Stimulated activated CD8-positive, alpha-beta memory T cell treated with anti-CD3 and anti-CD28 coated beads, Interleukin-4, amount 100 ng/mL, for 4 hours (primary cell): ENCODE measurements around the gene NUDT3.
"Not testable (repeated sequence)": the region's sequence is repeated elsewhere in the genome, so short reads cannot be mapped to it uniquely, and the experiment has no call there.

Experiments
- DNase-seq, 2 donors: peaks; one replicate each; pipeline ENCODE4 v3.0.0-alpha.2; 2020; ENCODE audit warnings: low read depth in 2 of 2, low spot score in 1 of 2

NUDT3 gene

DNA sequence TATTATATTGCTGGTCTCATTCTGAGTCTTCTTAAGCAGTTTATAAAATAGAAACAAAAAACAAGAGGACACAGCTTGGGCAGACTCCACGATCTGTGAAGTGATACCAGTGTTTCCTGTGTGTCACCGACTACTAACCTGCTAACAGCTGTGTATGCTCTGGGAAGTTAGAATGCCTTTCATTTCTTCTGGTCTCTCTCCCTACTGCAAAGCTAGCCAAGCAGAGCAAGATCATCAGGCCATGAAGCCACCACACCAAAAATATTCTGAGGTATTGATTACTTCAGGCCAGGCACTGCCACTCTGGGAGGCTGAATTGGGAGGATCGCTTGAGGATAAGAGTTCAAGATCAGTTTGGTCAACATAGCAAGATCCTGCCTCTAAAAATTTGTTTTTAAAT is 96.7 kb downstream of the NUDT3 start:
- no peak for DNase-seq

DNA sequence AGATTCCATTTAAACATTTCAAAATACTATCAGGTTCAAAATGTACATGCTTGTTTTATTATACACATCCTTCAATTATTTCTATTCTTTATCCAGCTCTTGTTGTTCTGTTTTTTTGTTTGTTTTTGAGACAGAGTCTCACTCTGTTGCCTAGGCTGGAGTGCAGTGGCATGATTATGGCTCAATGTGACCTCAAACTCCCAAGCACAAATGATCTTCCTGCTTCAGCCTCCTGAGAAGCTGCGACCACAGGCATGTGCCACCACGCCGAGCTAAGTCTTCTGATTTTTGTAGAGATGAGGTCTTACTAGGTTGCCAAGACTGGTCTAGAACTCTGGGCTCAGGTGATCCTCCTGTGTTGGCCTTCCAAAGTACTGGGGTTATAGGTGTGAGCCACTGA is 99.5 kb downstream of the NUDT3 start:
- no peak for DNase-seq

DNA sequence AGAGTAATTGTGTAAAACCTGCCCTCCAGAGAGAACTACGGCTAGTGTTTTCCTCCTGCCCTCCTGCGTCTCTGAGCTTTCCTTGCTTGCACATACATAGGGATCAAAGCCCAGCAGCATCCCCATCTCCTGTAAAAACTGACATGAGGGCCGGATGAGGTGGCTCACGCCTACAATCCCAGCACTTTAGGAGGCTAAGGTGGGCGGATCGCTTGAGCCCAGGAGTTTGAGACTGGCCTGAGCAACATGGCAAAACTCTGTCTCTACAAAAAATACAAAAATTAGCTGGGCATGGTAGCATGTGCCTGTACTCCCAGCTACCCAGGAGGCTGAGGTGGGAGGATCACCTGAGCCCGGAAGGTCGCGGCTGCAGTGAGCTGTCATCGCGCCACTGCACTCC is 103.3 kb downstream of the NUDT3 start:
- no peak for DNase-seq

DNA sequence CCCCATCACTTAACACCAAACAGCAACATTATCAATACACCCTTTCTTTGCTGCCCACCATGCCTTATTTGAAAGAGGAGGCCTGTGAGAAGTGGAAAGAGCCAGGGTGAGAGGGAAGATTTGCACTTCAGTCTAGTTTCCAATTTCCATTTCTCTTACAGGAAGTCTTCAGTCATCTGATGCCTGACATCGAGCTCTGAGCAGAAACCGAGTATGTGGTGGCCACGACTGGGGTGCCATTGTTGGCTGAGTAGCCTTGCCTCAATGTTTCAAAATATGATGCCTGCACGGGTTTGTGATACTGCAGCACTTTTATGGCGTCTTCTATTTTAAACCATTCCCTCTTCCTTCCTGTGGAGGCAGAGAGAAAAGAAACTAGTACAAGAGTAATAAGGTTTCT is 103.9 kb downstream of the NUDT3 start:
- DNase-seq: no peak

DNA sequence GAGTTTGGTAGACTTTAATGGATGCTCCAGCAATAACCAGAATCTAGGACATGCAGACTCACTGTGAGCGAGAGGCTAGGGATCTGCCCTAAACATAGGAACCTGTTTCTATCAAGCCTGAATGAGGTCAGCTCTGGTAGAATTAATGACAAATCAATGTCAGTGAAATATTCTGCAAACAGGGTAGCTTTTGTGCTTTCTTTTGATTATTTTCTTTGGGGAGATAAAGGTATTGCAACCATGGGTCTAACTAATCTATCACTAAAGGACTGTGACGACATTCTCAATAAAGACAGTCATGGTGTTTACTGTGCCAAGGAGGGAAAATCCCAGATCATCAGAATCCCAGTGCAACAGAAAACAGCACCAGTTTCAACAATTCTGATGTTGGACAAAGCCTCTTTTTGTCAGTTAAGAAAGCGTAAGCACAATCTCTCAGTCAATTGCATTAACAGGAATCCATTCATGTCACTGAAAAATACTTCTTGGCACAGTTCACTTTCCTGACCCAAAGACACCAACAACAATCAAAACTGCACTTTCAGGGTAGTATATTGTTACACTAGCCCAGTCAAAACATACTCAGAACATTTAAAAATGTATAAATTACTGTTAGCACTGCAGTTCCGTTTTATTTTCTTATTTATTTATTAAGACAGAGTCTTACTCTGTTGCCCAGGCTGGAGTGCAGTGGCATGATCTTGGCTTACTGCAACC is 106.9 kb downstream of the NUDT3 start:
- DNase-seq: no peak

DNA sequence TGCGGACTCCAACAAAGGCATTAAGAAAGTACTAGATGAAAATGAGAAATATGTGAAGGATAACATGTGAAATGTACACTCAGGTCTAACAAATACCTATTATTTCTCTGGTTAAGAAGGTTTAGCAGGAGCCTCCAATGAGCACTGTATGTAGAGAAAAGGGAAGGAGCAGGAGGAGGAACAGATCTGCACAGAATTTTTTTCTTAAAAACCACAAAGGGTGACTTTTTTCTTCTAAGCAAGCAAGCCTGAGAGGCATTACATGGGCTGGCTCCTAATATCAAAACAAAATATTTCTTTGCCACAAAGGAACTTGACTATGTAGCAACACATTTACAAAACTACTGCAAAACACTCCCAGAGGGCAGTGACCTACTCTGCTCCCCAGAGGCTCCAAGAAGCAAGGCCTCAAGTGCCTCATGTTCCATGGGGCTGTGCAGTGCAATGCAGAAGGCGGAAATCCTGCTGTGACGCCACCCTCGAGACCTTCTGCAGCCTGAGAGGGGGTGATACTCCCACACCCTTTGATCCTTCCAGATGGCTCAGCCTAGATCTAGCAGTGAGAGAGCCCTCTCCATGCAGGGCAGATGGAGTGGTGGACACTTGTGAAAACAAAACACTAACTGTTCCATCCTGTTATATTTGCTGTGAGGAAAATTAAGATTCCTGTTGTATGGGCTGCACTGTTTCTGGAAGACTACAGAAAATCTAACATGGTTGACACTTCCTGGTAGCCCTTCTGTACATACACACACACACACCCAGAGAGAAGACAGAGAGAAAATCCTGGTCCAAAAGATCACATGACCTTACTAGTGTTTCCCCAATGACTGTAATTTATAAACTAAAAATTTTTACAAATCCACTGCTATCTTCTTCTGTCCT is 107.7 kb downstream of the NUDT3 start:
- DNase-seq: no peak

DNA sequence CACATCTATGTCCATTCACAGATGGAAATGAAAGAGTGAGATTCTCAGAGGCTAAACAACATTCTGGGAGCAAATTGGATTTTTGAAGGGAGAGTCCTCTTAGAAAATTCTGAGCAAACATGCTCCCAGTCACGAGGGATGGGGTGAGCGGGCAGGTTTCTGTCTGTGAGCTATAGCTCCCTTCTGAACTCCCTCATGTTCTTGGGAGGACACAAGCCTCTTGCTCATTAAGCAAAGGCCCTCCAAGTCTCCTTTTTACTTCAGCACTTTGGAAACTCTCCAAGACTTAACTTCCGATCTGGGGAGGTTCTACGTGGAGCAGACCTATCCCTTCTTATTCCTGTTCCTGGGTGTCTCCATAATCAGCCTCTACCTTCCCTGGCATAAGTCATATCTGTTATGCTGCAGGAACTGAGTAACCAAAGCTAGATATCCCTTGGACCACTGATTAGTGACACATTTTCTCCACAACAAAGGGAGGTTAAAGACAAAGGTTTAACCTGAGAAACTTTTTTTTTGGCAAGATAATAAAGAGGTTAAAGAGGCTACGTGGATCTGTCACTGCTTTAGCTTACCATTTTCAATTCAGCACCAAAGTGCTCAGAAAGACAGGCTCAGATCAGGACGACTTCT is 110.7 kb downstream of the NUDT3 start:
- DNase-seq: no peak

DNA sequence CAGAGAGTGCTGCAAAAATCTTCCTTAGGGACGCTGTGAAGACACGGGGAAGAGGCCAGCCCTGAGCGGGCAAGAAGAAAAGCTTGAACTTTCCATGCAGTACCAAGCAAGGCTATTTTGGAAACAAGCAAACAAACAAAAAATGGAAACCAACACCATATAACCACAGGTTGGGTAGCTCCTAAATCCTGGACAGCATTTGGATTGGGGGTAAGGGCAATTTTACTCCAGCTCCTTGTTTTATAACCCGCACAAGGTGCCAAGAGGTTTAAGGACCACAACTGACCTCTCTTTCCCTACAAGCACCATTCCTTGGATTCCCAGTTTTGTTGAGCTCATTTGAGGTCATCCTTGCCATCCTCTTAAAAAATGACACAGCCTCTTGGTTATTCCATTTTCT is 112.3 kb downstream of the NUDT3 start:
- no peak for DNase-seq

DNA sequence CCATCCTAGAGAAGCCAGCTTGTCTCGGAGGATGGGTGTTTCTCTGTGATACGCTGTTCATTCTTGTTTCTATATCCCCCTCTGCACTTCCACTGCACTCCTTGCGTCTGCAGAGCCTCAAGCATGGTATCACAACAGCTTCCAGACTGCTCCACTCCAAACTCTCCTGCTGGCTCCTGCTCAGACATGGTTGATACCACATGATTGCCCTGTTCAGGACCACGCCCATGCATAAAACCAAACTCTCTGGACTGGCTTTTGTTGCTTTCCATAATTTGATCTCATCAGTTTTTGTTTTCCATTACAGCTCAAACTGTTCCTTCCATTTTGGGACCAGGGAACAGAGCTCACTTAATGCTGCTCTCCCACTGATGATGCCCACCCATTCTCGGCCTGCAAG is 113.6 kb downstream of the NUDT3 start:
- DNase-seq: no peak

DNA sequence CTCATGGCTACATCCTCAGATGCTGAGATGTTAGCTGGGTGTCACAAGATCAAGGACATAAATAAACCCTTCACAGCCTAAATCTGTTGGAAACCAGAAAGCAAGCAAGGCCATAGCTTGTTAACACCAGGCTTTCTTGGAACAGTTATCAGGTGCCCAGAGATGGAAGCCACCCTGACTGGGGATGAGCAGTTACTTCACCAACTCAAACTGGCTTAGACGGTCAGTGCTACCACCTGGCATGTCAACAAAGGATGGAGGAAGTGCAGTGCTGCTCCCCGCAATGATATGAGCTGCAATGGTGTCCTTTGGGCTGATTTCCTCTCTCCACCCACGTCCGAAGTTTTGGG is 114.7 kb downstream of the NUDT3 start:
- DNase-seq: no peak

DNA sequence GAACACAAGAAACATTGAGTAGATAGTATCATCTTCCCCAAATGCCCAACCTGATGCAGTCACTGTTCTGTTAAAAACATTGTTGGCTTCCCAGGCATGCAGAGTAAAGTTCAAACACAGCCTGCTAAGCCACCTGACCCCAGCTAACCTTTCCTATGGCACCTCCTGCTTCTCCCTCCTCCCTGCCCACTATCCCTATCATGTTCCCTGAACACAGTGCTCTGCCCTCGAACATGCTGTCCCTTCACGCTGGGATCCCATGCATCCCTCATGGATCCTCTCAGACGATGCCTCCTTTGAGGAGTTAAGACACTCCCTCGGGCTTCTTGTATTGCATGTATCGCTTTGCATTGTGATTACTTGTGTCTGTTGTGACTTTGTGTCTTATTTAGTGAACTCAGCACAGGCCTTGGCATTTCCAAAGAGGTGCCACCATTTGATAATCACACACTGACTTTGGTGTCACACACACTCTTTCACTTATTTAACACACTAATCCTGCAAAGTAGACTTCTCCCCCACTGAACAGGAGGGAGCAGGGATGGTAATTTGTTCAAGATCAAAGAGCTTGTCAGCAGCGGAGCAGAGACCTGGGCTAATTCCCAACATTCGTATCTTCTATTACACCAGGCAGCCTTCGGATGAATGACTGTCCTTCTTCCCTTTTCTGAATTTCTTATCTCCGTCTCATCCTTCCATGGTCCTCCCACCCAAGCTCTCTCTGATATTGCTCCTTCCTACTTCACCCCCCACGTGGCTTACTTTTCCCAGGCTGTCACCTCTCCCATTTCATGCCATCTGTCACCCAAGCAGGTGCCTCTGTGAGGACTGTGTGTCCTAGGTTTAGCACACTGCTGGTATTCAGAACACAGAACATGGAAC is 115.3 kb downstream of the NUDT3 start:
- no peak for DNase-seq

DNA sequence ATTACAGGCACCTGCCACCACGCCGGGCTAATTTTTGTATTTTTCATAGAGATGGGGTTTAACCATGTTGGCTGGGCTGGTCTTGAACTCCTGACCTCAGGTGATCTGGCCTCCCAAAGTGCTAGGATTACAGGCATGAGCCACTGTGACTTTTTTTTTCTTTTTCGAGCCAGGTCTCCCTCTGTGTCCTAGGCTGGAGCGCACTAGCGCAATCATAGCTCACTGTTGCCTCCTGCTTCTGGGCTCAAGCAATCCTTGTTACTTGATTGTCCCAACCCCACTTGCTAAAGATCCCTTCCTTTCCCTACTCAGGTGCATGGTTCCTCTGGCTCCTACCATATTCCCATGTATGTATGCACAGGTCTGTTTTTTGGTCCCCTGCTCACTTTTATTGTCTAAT is 116.3 kb downstream of the NUDT3 start:
- DNase-seq: no peak

DNA sequence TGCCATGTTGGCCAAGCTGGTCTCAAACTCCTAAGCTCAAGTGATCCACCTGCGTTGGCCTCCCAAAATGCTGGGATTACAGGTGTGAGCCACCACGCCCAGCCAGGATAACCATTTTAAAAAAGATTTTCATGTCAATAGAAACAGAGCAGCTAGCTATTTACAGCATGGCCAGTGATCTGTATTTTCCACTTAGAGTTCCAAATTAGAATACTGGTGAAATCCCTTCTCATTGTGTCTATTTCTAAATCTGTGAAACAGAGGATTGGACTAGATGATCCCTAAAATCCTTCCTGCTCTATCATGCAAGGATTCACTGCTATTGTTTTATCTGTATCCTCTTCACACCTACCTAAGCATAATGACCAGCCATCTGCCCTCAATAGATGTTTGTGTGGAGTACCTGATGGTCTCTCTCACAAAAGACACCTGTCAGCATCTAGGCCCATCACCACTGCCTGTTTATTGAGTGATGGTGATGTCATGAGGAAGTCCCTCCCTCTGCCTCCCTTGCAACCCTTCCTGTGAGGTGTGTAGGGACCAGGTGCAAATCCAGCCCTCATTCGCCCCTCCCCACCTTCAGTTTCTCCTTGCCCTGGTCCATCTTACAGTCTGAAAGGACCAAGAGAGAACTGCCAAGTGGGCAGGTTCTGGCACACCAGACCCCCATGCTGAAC is 117.2 kb downstream of the NUDT3 start:
- DNase-seq: no peak

DNA sequence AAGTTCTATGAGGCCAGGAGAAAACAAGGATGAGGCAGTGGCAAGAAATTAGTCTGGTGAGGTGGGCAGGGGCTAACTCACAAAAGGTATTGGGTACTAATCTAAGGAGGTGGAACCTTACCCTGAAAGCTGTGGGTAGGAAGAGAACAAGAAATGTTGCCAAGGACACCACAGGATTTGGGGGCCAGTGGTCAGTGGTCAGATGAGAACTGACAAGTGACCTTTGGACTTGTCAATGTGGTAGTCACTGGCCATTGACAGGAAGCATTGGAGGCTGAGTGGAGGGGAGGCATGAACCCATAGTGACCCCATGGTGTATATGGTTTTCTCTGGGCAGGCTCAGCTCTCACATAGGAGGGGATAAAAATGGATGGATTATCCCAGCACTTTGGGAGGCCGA is 118.3 kb downstream of the NUDT3 start:
- DNase-seq: no peak

DNA sequence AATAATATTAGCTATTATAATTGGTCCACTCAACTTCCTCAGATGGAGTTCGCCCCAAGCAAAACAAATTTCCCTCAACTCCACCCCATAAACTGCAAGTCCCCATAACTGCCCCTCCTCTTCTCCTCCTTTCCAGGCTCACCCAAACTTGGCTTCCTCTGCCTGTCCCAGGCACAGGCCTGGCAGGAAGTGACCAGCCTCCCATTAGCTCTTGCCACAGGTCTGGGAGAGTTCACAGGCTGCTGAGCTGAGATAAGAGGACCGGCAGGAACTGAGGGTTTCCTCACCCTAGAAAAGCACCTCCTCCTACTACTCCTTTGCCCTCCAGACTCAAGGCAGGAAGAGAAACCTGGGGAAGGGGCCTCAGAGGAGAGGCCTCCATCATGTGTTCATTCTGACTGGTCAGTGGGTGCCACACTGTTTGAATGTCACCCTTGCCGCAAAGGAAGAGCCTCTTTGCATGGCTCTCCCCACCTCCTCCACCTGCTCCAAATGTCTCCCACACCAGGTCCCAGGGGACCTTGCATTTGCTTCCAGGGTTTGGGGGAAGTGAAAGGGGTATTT is 119.1 kb downstream of the NUDT3 start:
- no peak for DNase-seq

DNA sequence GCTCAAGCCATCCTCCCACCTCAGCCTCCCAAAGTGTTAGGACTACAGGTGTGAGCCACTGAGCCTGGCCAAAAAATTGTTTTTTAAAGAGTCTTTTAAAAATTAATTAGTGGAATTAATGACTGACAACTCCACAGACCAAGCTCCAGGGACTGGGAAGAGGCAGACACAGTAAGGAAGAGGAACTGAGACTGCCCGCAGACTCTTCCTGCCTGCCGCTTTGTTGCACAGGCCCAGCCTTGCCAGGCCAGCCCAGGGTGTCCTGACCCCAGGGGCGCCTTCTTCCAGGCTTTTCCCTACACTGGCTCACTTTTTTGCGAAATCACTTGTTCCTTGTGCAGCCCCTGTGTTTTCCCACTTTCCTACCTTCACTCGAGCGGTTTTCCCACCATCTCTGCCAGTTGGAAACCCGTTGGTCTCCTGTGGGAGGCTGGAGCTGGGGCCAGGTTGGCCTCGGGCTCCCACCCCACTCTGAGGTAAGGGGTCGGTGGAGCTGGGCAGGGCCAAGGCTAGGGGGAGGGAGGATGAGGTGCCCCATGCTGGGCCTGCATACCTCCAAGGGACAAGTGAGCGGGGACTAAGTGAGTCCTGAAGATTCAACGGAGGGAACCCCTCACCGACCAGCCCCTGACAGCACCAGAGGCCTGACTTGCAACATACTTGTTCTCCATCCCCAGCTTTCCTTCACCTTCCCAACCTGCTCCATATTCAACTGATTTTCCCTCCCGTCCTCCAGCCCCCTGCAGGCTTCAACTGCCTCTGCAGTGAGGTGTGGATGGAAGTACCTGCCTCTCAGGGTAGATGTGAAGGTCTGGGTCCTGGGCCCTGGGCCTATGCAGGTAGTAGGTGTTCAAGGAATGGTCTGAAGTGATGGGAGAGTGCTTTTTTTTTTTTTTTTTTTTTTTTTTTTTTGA is 120.2 kb downstream of the NUDT3 start:
- no peak for DNase-seq

DNA sequence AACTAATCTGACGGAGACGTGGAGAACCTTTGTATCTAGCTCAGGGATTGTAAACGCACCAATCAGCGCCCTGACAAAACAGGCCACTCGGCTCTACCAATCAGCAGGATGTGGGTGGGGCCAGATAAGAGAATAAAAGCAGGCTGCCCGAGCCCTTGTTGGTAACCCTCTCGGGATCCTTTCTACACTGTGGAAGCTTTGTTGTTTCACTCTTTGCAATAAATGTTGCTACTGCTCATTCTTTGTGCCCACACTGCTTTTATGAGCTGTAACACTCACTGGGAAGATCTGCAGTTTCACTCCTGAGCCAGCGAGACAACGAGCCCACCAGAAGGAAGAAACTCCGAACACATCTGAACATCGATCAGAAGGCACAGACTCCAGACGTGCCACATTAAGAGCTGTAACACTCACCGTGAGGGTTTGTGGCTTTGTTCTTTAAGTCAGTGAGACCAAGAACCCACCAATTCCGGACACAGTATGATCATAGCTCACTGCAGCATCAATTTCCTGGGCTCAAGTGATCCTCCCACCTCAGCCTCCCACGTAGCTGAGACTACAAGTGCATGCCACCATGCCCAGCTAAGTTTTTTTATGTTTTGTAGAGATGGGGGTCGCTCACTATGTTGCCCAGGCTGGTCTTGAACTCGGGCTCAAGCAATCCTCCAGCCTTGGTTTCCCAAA is 122.7 kb downstream of the NUDT3 start:
- not testable (repeated sequence) for DNase-seq

DNA sequence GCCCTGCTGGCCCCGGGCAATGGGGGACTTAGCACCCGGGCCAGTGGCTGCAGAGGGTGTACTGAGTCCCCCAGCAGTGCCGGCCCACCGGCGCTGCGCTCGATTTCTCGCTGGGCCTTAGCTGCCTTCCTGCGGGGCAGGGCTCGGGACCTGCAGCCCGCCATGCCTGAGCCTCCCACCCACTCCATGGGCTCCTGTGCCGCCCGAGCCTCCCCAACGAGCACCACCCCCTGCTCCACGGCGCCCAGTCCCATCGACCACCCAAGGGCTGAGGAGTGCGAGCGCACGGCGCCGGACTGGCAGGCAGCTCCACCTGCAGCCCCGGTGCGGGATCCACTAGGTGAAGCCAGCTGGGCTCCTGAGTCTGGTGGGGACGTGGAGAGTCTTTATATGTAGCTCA is 123.3 kb downstream of the NUDT3 start:
- DNase-seq: not testable (repeated sequence)

DNA sequence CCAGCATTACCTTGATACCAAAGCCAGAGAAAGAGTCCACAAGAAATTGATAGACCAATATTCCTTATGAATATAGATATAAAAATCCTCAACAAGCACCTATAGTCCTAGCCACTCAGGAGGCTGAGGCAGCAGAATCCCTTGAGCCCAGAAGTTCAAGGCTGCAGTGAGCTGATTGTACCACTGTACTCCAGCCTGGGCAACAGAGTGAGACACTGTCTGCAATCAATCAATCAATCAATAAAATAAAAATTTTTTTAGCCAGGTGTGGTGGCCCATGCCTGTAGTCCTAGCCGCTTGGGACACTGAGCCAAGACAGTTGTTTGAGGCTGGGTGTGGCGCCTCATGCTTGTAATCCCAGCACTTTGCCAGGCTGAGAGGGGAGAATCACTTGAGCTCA is 124.7 kb downstream of the NUDT3 start:
- DNase-seq: no peak
